Activated CD4-positive, CD25-positive, alpha-beta regulatory T cell treated with anti-CD3 and anti-CD28 coated beads, Interleukin-2, amount 50 U/mL, for 72 hours (primary cell): ENCODE measurements around the gene ATP11B.

ENCODE experiments used
- DNase-seq: peaks from one replicate; pipeline ENCODE4 v3.0.0; 2021

The ATP11B gene

DNA sequence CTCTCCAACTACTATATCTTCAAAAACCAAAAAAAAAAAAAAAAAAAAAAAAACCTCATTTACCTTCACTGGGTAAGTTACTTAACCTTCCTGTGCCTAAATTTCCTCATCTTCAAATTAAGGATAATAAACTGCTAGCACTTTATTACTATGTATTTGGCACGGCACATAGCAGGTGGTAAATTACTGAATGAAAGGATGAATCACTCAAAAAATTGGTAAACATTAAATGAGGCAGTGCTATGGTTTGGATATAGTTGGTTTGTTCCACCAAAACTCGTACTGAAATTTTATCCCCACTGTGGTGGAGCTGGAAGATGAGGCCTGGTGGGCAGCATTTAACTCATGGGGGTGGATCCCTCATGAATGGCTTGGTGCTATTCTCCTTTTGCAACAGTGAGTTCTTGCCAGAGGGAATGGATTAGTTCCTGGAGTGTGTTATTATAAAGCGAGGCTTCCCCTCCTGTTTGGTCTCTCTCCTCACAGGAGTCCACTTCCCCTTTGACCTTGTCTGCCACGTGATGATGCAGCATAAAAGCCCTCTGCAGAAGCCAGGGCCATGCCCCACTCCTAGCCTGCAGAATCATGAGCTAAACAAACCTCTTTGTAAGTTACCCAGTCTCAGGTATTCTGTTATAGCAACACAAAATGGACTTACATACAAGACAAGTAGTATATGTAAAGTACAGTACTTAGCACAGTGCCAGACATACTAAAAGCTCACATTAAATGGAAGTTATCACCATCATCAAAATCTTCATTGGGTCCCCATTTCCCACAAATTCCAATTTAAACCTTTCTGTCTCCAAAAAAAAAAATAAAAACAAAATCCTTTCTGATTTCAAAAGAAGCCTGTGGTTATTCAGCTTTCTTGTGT is 166.4 kb downstream of the ATP11B start:
- no peak for DNase-seq

DNA sequence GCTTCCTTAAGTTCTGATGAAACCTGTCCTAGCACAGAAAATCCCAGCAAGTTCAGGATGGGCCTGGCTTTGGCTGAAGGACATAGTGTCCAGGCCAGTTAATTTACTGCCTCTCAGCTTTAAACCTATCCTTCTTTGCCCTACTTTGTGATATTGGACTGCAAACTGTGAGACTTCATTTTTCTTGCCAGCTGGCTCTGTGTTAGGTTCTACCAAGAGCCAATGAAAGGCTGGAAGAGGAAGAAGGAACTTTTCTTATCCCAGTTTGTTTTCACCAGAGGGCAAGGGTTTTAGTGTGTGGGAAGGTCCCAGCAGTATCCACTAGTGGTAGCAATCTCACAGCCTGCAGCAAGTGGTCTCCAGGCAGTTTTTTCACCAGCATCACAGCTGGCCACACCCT is 168.9 kb downstream of the ATP11B start:
- DNase-seq: no peak

DNA sequence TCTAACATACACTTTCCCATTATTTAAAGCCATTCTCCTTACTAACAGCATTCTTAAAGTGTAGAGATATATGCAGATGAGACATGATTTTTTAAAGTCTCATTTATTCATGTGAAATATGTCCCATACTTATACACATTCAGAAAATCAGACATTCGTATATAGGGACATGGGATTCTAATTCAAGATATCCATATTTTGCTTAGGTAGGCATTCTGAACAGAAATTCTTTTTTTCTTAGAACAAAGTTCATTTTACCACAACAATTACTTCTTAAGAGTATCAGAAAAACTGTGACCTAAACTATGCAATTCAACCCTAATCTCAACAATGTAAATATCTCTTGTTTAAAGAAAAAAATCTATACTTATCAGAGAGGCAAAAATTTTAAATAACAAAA is 170.9 kb downstream of the ATP11B start:
- no peak for DNase-seq

DNA sequence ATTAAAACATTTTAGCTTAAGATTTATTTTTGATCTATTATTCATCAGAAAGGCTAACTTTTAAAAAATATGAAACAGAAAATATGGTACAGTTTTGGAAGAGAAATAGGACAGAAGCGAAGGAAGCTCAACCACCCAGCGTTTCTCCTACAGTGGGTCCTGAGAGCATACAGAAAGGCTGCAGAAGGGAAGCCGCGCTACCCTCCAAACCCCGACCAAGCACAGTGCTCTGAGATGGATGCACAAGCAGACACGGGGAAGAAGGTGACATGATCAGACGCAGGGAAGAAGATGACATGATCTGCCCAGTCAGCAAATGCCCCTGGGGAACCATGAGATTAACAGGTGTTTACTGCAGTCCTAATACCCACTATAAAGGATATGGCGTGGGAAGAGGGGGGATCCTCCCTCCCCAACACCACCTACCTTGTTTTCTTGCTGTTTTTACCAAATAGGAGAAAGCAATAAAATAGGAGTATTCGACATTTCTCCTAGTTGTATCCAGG is 172.6 kb downstream of the ATP11B start:
- DNase-seq: no peak

DNA sequence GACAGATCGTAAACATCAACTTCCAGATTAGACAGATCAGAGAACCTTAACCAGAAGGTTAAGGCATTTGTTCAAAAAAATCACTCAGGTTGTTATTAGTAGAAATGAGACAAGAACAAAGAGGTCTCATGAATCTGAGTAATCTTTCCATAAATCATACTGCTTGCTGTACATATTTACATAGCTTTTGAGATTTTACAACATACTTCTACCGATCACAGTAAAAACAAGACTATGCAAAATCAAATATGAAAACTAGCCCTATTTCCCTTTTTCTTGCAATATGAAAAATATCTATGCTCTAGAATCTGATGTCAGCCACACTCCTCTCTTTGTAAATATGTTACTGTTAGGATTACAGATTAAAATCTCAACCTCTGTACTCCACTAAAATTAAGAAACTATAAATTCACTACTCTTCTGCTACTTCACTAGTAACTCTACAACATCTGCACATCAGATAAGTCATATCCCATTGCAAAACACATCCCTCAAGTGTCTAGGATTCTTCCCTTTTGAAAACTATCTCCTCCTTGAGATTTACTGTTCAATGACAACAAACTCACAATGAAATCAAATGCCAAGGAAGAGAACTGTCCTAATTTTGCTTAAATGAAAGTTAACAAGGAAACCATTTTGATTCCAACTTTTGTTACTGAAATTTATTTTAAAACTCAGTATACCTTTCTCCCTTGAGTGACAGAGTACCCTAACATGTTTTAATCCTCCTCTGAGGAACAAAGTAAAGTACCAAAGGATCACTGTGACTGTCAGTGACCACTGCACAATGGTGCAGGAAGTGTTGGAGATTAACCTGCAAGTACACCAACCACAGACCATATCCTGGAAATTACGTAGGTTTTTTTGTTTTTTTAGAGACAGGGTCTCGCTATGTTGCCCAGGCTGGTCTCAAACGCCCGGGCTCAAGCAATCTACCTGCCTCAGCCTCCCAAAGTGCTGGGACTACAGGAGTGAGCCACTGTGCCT is 174.2 kb downstream of the ATP11B start:
- no peak for DNase-seq

DNA sequence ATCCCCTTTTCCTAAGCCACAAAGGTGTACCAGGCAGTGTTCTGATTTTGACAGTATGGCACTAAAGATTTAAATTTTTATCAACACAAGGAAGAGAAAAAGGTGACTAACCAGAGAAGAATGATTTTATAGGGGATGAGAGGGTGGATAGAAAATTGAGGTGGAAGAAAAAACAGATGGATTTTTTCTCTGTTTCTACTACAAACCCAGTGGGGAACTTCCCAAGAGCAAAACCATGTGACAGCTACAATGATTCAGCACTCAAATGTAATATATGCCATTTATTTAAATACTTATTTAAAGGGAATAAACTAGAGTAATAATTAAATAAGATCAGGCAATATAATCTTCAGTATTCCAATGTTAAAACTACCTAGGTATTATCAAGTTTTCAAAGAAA is 176.0 kb downstream of the ATP11B start:
- no peak for DNase-seq

DNA sequence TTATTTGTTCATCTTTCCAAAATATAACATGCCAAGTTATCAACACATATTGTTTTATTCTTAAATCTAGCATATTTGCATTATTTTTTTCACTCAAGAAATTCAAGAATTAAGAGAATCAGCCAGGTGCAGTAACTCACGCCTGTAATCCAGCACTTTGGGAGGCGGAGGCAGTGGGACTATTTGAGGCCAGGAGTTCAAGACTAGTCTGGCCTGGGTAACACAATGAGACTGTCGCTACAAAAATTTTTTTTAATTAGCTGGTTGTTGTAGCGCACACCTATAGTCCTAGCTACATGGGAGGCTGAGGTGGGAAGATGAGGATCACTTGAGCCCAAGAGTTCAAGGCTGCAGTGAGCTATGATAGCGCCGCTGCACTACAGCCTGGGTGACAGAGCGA is 176.5 kb downstream of the ATP11B start:
- DNase-seq: no peak

DNA sequence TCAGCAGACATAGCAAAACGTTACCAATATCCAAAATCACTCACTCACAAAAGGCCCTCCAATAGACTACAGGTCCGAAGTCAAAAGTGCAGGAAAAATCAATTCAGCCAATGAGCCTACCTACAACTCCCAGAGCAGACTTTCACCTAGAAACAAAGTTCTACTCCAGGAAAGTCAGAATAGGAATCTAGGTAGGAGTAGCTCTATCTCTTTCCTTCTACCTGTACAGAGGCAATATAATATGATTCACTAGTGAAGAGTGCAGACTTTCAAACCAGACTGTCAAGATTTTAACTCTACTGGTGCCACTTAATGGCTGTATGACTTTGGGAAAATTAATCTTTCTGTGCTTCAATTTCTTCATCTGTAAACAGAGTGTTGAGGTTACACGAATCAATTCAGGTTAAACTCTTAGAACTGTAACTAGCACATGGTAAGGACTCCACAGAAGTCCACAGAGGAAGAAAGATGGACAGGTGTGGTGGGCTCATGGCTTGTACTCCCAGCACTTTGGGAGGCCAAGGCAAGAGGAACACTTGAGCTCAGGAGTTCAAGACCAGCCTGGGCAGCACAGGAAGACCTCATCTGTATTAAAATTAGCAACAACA is 177.6 kb downstream of the ATP11B start:
- no peak for DNase-seq
